GM12878 (cell line): Measurements from ENCODE around the gene HIF1AN. TPM values are rescaled to one million over a fixed set of nuclear protein-coding genes. Genes with fewer than 3 reads are reported as not detected.
A peak's percentile ranks its signal among the peaks of the same experiment; 100 is the strongest.

Experiments used
- CBFB ChIP-seq: IDR thresholded peaks from 2 replicates; pipeline ENCODE4 v1.6.1; 2016; ENCODE audit warnings: antibody characterized with exemption, low read depth
- CBX3 ChIP-seq: fragments of 200-600 bp; sonication (generic); IDR thresholded peaks from 2 replicates; pipeline ENCODE4 v1.6.1; 2016; ENCODE audit warnings: low read depth, borderline replicate concordance
- CBX5 ChIP-seq: sonication (generic); IDR thresholded peaks from 2 replicates; pipeline ENCODE4 v1.6.1; 2016; ENCODE audit warnings: low read depth, moderate library complexity, mild to moderate bottlenecking, inconsistent platforms
- FOXK2 ChIP-seq: fragments of 450-650 bp; IDR thresholded peaks from 2 replicates; pipeline ENCODE4 v1.6.1; 2017; ENCODE audit warnings: mild to moderate bottlenecking, moderate library complexity
- HCFC1 ChIP-seq: fragments of 150-350 bp; IDR thresholded peaks from 2 replicates; pipeline ENCODE4 v1.6.1; 2014; ENCODE audit warnings: low read length
- HDAC6 ChIP-seq: fragments of 200-600 bp; sonication (generic); IDR thresholded peaks from one replicate; pipeline ENCODE4 v1.8.0; 2017; ENCODE audit warnings: antibody characterized with exemption; ENCODE audit not compliant: unreplicated experiment
- IRF4 ChIP-seq: IDR thresholded peaks from 2 replicates; pipeline ENCODE4 v1.6.1; 2011; ENCODE audit warnings: low read depth, low read length
- KLF5 ChIP-seq: fragments of 450-650 bp; IDR thresholded peaks from 2 replicates; pipeline ENCODE4 v1.6.1; 2014; ENCODE audit warnings: mild to moderate bottlenecking; ENCODE audit not compliant: partially characterized antibody
- LARP7 ChIP-seq: fragments of 450-650 bp; IDR thresholded peaks from 2 replicates; pipeline ENCODE4 v1.6.1; 2017; ENCODE audit warnings: mild to moderate bottlenecking
- MEF2A ChIP-seq: IDR thresholded peaks from 2 replicates; pipeline ENCODE4 v1.6.1; 2011; ENCODE audit warnings: low read depth, mild to moderate bottlenecking, low read length, moderate library complexity; ENCODE audit not compliant: insufficient read depth
- MXI1 ChIP-seq: fragments of 150-350 bp; IDR thresholded peaks from 2 replicates; pipeline ENCODE4 v1.6.1; 2011; ENCODE audit warnings: low read depth, mild to moderate bottlenecking, inconsistent platforms, low read length, improper control_type of control experiment
- MYC ChIP-seq: IDR thresholded peaks from 2 replicates; pipeline ENCODE4 v1.6.1; 2011; ENCODE audit warnings: mild to moderate bottlenecking, low read length, moderate library complexity, inconsistent platforms; ENCODE audit not compliant: insufficient read depth, insufficient replicate concordance, insufficient read length, severe bottlenecking
- NFYB ChIP-seq: IDR thresholded peaks from 2 replicates; pipeline ENCODE4 v1.6.1; 2011; ENCODE audit warnings: low read depth, mild to moderate bottlenecking, low read length, improper control_type of control experiment, moderate library complexity; ENCODE audit not compliant: insufficient read depth
- PAX8 ChIP-seq: fragments of 450-650 bp; IDR thresholded peaks from 2 replicates; pipeline ENCODE4 v1.6.1; 2017; ENCODE audit warnings: mild to moderate bottlenecking, moderate library complexity
- POLR2AphosphoS5 ChIP-seq: IDR thresholded peaks from 2 replicates; pipeline ENCODE4 v1.6.1; 2011; ENCODE audit warnings: mild to moderate bottlenecking, low read length, inconsistent platforms
- RELA ChIP-seq: fragments of 450-650 bp; IDR thresholded peaks from 2 replicates; pipeline ENCODE4 v1.8.0; 2014; ENCODE audit warnings: borderline replicate concordance; ENCODE audit not compliant: partially characterized antibody
- RFX5 ChIP-seq: IDR thresholded peaks from 2 replicates; pipeline ENCODE4 v1.6.1; 2011; ENCODE audit warnings: low read depth, low read length, improper control_type of control experiment
- SIN3A ChIP-seq: IDR thresholded peaks from 2 replicates; pipeline ENCODE4 v1.6.1; 2012; ENCODE audit warnings: low read depth, low read length, improper control_type of control experiment
- SMAD1 ChIP-seq: fragments of 450-650 bp; IDR thresholded peaks from 2 replicates; pipeline ENCODE4 v1.6.1; 2018; ENCODE audit warnings: mild to moderate bottlenecking, low read depth; ENCODE audit not compliant: partially characterized antibody
- SPI1 ChIP-seq: IDR thresholded peaks from 2 replicates; pipeline ENCODE4 v1.6.1; 2011; ENCODE audit warnings: low read depth, mild to moderate bottlenecking, low read length, moderate library complexity, borderline replicate concordance; ENCODE audit not compliant: insufficient read depth
- STAT3 ChIP-seq: IDR thresholded peaks from 2 replicates; pipeline ENCODE4 v1.6.1; 2011; ENCODE audit warnings: low read depth, low read length, improper control_type of control experiment
- TCF3 ChIP-seq: IDR thresholded peaks from 2 replicates; pipeline ENCODE4 v1.6.1; 2012; ENCODE audit warnings: low read depth, mild to moderate bottlenecking, low read length, borderline replicate concordance; ENCODE audit not compliant: insufficient read depth
- ZBED1 ChIP-seq: IDR thresholded peaks from 2 replicates; pipeline ENCODE4 v1.6.1; 2016; ENCODE audit warnings: borderline replicate concordance
- ZBTB11 ChIP-seq: fragments of 450-650 bp; formaldehyde crosslinking; IDR thresholded peaks from 2 replicates; pipeline ENCODE4 v1.5.0; 2022; ENCODE audit warnings: mild to moderate bottlenecking, missing genetic modification characterization
- ZNF207 ChIP-seq: fragments of 450-650 bp; IDR thresholded peaks from 2 replicates; pipeline ENCODE4 v1.6.1; 2014; ENCODE audit warnings: antibody characterized with exemption, mild to moderate bottlenecking, borderline replicate concordance
- polyA plus RNA-seq, 11 experiments: library from polyadenylated mRNA; depleted of rRNA in 4 of 11; unstranded in 6 of 11; stranded (reverse) in 5 of 11; fragments of >200 nt; fragmentation: Nextera tagmentation in 4 of 11; fragmentation: Illumina TruSeq in 1 of 11; extraction: Ambion mirVana in 4 of 11; extraction: Trizol in 1 of 11; gene quantifications; 1 replicate in 1 of 11; 2 replicates in 10 of 11; pipeline versions ENCODE4 v1.2.1 to v1.2.3, GENCODE V29; 2011 to 2016; ENCODE audit warnings: inconsistent platforms in 2 of 11, missing spikeins in 2 of 11, low read depth in 1 of 11
- total RNA-seq, 4 experiments: library from RNA; depleted of rRNA in 3 of 4; stranded (reverse); fragments of >200 nt in 3 of 4; fragmentation: Illumina TruSeq in 1 of 4; extraction: Trizol in 1 of 4; gene quantifications; 2 replicates each; pipeline versions ENCODE4 v1.2.1 to v1.2.3, GENCODE V29; 2013 to 2021
- TF ChIP-seq, protein P1 (sequence below): IDR thresholded peaks from 2 replicates; pipeline ENCODE4 v1.6.1; 2011; ENCODE audit warnings: low read depth, low read length, improper control_type of control experiment, borderline replicate concordance
- TF ChIP-seq, protein P2 (sequence below): IDR thresholded peaks from 2 replicates; pipeline ENCODE4 v1.6.1; 2011; ENCODE audit warnings: mild to moderate bottlenecking, low read depth, low read length, moderate library complexity; ENCODE audit not compliant: insufficient replicate concordance

Gene HIF1AN
- total and polyA plus RNA-seq, 10 of the 15 experiments (the other 5 are each of a cell fraction or from before 2014, with no cell fraction given), result 1.9 to 37.2 (median 15.2) TPM

GRCh38 chr10:100529475-100530298 is 6.1 kb upstream of the HIF1AN start, which contains the start of gene NDUFB8 (continued):
- TF ChIP-seq FOXK2 (peak; percentile 52; the same call in 1 of the 2 replicates), MYC (no peak), MXI1 (no peak), IRF4 (0 out of 2 replicates have a peak, but pooled peaks have one; percentile 10), ZNF207 (no peak), RFX5 (no peak), ZBTB11 (CRISPR knock-in tag) (no peak), HCFC1 (no peak), PAX8 (no peak), POLR2AphosphoS5 (peak; percentile 83), CBFB (no peak), STAT3 (no peak), CBX3 (no peak), HDAC6 (no peak), KLF5 (no peak), NFYB (no peak), SPI1 (no peak), LARP7 (no peak), MEF2A (no peak), CBX5 (no peak), SIN3A (no peak), SMAD1 (no peak), RELA (no peak), TCF3 (no peak), ZBED1 (no peak)
- TF ChIP-seq, protein P1, sequence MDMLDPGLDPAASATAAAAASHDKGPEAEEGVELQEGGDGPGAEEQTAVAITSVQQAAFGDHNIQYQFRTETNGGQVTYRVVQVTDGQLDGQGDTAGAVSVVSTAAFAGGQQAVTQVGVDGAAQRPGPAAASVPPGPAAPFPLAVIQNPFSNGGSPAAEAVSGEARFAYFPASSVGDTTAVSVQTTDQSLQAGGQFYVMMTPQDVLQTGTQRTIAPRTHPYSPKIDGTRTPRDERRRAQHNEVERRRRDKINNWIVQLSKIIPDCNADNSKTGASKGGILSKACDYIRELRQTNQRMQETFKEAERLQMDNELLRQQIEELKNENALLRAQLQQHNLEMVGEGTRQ, result no peak
- TF ChIP-seq, protein P2, sequence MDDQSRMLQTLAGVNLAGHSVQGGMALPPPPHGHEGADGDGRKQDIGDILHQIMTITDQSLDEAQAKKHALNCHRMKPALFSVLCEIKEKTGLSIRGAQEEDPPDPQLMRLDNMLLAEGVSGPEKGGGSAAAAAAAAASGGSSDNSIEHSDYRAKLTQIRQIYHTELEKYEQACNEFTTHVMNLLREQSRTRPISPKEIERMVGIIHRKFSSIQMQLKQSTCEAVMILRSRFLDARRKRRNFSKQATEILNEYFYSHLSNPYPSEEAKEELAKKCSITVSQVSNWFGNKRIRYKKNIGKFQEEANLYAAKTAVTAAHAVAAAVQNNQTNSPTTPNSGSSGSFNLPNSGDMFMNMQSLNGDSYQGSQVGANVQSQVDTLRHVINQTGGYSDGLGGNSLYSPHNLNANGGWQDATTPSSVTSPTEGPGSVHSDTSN, result no peak
